Activated CD4-positive, alpha-beta T cell treated with anti-CD3 and anti-CD28 coated beads, Interleukin-2, amount 50 U/mL, for 16 hours (primary cell): ENCODE measurements around the gene HIPK2.

ENCODE experiments used
- DNase-seq: peaks from one replicate; pipeline ENCODE4 v3.0.0-alpha.2; 2020

Gene HIPK2

DNA sequence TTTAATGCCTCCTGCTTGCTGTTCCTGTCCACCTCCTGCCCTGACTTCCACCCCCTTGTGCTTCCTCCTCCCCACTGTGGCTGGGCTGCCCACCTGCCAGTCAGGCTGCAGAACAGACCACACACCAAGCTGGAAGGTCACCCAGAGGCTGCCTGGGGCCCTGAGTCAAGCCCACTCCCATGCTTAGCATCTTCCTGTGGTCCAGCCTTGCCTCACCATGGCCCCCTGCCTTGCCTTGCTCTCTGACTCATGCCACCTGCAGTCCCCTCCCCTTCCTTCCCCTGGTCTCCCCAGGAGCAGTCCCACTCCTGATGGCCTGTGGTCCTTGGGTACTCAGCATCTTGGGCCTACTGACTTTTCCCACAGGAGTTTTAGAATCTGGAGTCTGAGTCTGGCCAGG, 252.0 kb downstream of the HIPK2 start:
- DNase-seq: no peak

DNA sequence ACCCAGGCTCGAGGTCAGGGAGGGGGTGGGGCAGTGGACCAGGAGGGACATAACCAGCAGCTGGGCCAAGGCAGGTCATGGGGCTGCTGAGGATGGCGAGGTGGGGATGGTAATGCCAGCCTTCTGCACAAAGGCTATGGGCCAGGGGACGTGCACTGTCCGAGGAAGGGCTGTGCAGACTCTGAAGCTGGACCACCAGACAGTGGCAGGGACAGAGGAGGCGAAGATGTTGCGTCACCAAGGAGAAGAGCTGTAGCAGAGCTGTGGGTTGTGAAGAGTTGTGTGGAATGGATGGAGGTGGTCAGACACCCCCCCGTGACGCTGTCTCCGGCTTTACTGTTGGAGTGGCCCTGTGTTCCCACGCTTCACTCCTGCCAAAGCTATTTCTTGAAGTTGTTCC, 252.6 kb downstream of the HIPK2 start:
- DNase-seq: no peak

DNA sequence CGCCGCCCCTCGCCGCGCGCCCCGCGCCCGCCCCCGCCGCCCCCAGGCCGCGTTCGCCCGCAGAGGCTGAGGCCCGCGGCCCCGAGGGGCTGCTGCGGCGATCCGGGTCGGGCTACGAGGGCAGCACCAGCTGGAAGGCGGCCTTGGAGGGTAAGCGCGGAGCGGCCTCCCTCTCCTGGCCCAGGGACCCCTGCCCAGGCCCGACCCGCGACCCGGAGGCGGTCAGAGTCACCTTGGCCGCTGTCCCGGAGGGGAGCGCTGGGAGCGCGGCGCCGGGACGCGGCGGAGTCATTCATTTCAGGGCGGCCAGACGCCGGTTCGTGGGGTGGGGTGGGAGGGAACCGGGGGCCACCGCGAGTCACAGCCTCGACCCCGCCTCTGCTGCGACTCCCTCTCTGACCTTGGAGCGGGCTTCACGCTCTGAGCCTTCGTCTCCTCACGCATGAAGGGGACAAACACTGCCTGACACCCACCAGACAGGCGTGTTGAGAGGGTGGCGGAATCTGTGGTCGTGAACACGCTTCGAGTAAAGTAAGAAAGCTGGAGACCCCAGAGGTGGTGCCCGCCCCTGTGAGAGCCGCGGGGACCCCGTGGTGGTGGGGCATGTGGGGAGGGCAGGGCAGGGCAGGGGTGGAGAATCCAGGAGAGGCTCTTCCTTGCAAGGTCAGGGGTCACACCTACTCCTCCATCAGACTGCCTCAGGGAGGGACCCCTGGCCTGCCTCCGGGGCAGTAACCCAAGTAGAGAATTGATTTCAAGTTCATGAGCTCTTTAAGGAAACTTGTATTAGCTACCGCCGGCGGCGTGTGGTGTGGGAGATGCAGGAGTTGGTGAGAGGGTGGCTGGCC, 253.6 kb downstream of the HIPK2 start:
- DNase-seq: no peak

DNA sequence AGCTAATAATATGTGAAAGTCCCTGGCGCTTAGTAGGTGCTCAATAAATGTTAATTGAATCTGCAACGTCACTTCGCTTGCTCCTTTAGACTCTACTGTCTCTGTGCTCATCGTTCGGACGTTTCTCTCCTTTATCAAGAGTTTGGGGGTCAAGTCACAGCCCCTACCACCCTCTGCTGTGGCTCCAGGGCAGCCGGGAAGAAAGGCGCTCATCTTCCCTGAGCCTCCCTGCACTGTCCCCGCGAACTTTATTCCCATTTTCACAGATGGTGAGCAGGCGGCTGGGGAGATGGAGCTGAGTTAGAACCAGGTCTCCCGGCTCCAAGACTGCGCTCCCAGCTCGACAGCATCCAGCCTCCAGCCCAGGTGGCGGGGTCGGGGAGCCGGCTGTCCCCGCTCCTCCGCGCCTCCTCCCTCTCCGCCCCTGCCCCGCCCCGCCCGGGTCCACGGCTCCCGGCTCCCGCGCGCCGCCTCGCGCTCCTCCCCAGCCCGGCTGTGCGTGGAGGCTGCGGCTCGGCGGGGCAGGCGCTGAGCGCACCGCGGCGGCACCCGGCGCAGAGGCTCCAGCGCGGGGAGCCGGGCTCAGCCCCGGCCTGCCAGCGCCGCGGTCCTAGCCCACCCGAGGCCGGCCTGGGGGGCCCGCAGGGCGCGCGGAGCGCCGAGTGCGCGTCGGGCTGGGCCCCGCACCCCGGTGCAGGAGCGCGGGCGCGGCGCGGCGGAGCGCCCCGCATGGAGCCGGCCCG, 254.4 kb downstream of the HIPK2 start, which contains the start of gene CLEC2L:
TSS of gene CLEC2L (plus strand) at position 487 of the 743 bp plus-strand sequence. CDS start at position 730, 243 bp downstream.
- DNase-seq: no peak

DNA sequence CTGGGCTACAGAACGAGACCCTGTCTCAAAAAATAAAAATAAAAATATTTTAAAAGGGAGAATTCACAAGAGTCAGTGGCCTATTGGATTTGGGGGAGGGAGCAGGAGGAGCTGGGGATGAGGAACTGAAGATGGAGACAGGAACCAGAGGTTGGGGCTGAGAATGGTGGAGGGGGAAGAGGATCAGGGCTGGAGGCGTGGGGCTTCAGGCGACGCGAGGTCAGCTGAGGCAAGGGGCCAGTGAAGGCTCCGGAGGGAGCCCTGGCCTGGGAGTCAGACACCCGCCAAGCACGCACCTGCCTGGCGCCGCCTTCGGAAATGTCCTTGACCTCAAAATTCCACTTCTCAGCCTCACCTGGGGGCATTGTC, 255.0 kb downstream of the HIPK2 start:
- no peak for DNase-seq

DNA sequence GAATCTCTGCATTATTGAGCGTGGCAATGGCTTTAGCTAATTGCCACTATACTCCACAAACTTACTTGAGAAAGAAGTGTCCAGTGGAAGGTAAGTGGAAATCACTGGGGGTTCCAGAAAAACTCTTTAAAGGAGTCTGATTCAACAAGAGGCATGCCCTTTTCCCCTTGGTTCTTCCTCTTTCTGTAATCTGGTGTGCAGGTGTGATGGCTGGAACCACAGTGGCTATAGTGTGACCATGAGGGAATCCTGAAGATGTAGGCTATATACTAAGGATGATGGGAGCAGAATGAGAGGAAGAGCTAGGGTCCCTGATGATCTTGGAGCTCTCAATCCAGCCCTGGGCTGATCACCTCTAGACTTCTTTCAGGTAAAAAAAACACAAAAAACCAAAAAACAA, 256.4 kb downstream of the HIPK2 start:
- DNase-seq: no peak

DNA sequence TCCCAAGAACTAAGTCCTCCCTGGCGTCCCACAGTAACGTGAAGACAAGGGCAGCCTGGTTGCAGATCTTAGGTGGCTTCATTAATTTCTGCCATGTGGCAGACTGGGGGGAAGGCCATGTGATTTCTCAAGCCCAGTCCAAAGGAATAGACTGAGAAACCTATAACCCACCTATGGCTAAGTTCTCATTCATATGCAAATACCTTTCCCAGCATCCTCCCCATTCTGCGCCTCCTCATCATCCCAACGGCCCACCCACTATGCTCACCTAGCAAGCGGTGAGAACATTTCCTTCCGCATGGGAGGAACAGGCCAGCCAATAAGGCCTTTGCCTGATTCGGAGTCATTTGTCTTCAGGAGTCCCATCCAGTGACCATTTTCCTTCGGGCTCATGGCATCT, 262.5 kb downstream of the HIPK2 start:
- DNase-seq: no peak
